ENCODE results near the gene CHD1.
"Not testable (repeated sequence)": the region's sequence is repeated elsewhere in the genome, so short reads cannot be mapped to it uniquely, and the experiment has no call there.

The CHD1 gene

GRCh38 chr5:98928873-98929709 lies at the start of gene CHD1:
Gene CHD1 (minus strand): TSS chr5:98929007. CDS start chr5:98926386, 2,621 bp downstream.
- peak; percentile 88 for DNase-seq (ENCODE audit: low read depth, low spot score)

DNA sequence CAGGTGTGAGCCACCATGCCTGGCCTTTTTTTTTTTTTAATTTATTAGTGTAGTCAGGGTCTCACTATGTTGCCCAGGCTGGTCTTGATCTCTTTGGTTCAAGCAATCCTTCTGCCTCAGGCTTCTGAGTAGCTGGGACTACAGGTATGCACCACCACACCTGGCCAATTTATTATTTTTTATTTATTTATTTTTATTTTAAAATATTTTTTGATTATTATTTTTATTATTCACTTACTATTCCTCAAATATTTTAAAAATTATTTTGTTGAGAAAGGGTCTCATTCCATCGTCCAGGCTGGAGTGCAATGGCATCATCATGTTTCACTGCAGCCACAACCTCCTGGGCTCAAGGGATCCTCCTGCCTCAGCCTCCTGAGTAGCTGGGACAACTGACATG lies 49.7 kb upstream of the CHD1 start:
- no peak for DNase-seq (ENCODE audit: low read depth, low spot score)

- no peak for DNase-seq (ENCODE audit: low read depth, low spot score)
These were observed 48.9 kb upstream of the CHD1 start for GRCh38 chr5:98977723-98978122.

DNA sequence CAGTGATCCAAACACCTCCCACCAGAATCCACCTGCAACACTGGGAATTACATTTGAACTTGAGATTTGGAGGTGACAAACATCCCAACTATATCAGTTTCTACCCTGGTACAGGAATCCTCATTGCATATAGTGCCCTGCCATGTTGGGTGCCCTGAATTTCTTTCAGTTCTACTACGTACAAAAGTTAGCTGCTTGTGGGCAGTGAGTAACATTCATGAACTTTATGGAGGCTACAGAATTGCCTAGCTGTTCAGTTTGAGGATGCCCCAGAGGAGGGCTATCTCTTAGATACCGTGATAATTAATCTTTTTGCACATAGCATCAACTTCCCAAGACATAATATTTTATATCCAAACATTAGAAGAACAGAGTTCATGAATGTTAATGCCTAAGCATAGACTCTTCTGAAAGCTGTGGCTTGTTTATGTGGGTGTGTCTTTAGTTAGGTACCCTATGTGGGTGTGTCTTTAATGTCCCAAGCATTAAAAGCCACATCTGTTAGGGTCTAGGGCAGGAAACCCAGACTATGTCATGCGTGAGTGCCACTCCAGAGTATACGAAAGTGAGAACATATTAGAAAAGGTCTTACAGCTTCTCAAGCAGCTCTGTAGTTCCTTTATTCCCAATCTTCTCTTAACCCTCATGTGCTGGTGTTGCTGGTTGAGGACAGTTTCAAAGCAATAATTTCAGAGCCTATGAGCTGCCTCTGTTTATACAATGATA lies 47.0 kb upstream of the CHD1 start:
- DNase-seq (ENCODE audit: low read depth, low spot score) = no peak

- no peak for DNase-seq (ENCODE audit: low read depth, low spot score)
These were observed 46.4 kb upstream of the CHD1 start for GRCh38 chr5:98975223-98975622.

GRCh38 chr5:98969400-98969799 lies 40.6 kb upstream of the CHD1 start:
- DNase-seq (ENCODE audit: low read depth, low spot score) = no peak

GRCh38 chr5:98968056-98968564 lies 39.3 kb upstream of the CHD1 start:
- no peak for DNase-seq (ENCODE audit: low read depth, low spot score)

- no peak for DNase-seq (ENCODE audit: low read depth, low spot score)
These were observed 36.4 kb upstream of the CHD1 start for GRCh38 chr5:98965226-98965625.

GRCh38 chr5:98964621-98965020 lies 35.8 kb upstream of the CHD1 start:
- no peak for DNase-seq (ENCODE audit: low read depth, low spot score)

GRCh38 chr5:98963019-98963418 lies 34.2 kb upstream of the CHD1 start:
- DNase-seq (ENCODE audit: low read depth, low spot score) = no peak

GRCh38 chr5:98962587-98962986 lies 33.8 kb upstream of the CHD1 start:
- DNase-seq (ENCODE audit: low read depth, low spot score) = no peak

DNA sequence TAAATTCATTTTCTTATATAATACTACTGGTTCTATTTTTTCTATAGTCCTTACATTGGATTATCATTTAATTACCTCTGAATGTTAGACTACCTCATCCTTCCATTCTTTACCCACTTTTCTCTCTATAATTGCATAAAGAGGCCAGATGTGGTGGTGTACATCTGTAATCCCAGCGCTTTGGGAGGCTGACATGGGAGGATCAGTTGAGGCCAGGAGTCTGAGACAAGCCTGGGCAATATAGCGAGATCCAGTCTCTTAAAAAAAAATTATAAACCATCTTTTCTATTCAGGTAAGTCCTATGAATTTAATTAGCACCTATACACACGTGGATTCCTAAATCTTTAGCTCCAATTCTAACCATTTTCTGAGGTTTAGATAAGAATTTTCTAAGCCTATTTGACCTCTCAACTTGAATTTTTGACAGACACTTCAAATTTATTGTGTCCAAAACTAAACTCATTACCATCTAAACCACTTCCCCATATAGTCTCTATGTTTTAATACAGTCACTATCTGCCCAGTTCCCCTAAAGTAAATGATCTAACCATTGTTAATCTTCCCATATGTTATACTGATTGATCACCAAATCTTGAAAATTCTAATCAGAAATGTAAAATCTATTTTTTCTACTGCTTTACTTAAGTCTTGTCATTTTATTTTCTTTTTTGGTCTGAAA lies 33.0 kb upstream of the CHD1 start:
- DNase-seq (ENCODE audit: low read depth, low spot score) = no peak

- no peak for DNase-seq (ENCODE audit: low read depth, low spot score)
These were observed 28.5 kb upstream of the CHD1 start for GRCh38 chr5:98957307-98957706.

- DNase-seq (ENCODE audit: low read depth, low spot score) = not testable (repeated sequence)
These were observed 27.1 kb upstream of the CHD1 start for GRCh38 chr5:98955888-98956287.

GRCh38 chr5:98955471-98955870 lies 26.7 kb upstream of the CHD1 start:
- not testable (repeated sequence) for DNase-seq (ENCODE audit: low read depth, low spot score)

DNA sequence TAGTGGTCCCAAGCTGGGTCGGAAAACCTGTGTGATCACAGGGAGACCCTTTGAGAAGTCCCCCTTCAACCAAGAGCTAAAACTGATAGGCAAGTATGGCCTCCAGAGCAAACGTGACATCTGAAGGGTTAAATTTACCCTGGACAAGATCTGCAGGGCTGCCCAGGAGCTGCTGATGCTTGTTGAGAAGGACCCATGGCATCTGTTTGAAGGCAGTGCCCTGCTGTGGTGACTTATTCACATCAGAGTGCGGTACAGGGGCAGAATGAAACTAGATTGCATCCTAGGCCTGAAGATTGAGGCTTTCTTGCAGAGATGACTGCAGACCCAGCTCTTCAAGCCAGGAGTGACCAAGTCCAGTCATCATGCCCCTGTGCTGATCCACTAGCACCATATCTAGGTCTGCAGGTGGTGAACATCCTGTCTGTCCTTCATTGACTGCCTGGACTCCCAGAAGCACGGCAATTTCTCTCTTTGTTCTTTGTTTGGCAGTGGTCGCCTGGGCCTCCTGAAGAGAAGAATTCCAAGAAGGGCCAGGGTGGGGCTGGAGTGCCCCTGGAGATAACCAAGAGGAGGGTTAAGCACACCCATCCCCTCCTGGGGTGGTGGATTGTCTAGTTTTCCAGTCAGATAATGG lies 25.7 kb upstream of the CHD1 start:
- no peak for DNase-seq (ENCODE audit: low read depth, low spot score)

DNA sequence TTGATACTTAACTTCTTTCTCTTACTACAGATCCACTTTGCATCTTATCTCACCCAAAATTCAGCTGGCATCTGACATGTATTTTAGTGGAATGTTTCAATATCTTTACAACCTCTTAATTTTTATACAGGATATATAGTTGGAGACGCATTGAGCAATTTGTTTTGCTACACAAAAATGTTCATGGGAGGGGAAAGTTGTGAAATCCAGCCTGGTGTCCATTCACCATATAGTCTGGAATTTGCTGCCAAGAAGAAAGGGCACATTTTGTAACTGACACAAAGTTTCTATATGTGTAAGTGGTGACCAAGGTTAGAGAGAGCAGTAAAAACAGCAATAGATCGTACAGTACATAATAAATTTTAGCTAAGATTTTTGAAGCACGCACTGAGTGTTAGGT lies 14.0 kb upstream of the CHD1 start:
- DNase-seq (ENCODE audit: low read depth, low spot score) = no peak

GRCh38 chr5:98941131-98941883 lies 12.5 kb upstream of the CHD1 start:
- DNase-seq (ENCODE audit: low read depth, low spot score) = no peak

DNA sequence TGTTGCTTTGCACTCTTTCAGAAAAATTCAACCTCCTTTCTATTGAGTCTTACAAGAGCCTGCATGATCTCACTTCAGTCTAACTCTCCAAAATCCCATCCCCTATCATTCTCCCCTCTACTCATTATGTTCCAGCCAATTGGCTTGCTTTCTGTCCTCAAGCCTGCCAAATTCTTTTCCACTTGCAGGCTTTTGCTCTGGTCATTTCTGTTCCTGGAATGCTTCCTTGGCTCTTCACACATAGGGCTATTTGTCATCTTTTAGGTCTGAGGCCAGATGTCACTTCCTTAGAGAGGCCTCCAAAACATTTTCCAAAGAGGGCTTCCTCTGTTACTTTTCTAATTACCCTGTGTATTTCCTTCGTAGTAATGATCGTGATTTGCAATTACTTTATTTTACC lies 11.8 kb upstream of the CHD1 start:
- no peak for DNase-seq (ENCODE audit: low read depth, low spot score)

GRCh38 chr5:98938464-98938863 lies 9.7 kb upstream of the CHD1 start:
- no peak for DNase-seq (ENCODE audit: low read depth, low spot score)

All from brain pericyte (primary cell).